Measurements from ENCODE around the gene CCDC33.

The CCDC33 gene

DNA sequence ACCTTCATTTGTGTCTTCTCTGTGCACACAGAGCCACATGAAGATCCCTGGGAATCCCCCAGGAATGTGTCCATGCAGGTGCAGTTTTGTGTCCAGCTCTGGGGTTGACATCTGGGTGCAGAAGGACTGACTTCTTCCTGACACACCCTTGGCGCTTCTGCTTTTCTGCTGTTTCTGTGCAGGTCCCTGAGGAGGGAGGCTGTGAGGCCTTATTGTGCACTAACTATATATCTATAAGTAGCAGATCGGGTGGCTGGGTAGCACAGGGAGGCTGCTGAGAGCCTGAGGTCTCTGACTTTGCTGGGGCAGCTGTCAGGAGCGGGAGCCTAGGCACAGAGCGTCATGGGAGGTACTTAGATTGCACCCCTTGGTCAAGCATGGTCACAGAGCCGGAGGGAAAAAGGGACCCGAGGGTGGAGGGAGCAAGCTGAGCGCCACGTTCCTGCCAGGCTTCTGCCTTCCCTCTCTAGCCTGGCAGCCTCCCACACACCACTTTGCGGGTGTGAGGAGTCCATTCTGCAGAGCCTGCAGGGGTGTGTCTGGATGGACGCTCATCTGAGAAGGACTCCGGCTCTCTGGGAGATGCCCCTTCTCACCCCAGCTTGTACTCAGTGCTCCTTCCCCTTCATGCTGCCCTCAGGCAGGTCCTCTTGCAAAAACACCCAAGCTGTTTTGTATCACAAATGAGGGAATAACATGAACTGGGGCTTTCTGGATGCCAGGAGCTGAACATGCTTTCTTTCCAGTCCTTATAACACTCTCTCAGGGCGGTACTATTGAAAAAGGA is 23.9 kb downstream of the CCDC33 start:
- peaks cover 3% of the 10 kb centered on the region for H3K4me1 ChIP-seq (ENCODE audit: control insufficient read depth, insufficient read depth, low read length, poor library complexity, severe bottlenecking)
- 82 to 93% methylated on average over 6 to 9 of the region's 12 CpGs for WGBS, 2 experiments (ENCODE audit: insufficient coverage in 2 of 2)
- no peak overlapping the region for H3K4me3 ChIP-seq (ENCODE audit: extremely low read depth, insufficient read depth, low read length, poor library complexity, severe bottlenecking)
- H3K36me3 ChIP-seq (ENCODE audit: control insufficient read depth, insufficient read depth, low read length), result no peaks in the 10 kb centered on the region
- no peak overlapping the region for H3K27ac ChIP-seq (ENCODE audit: low read depth, low read length, severe bottlenecking)
- no peaks in the 10 kb centered on the region for H3K9me3 ChIP-seq (ENCODE audit: control insufficient read depth, low read length)

DNA sequence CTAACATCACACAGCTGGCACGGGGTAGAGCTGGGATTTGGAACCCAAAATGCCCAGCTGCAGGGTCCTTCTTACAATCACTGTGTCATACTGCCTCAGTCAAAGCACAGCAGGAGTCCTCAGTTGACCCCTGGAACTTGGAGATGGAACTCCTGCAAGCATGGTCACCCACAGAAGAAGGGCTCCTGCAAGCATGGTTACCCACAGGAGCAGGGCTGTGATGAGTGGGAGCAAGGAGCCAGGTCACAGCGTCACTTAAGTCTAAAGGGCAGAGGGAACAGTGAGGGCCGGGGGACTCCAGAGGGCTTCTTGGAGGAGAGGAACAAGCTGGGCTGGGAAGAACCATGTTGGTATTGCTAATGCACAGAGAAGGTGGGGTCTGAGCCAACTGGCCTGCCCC is 24.9 kb downstream of the CCDC33 start:
- peaks cover 3% of the 10 kb centered on the region for H3K4me1 ChIP-seq (ENCODE audit: control insufficient read depth, insufficient read depth, low read length, poor library complexity, severe bottlenecking)
- WGBS, 2 experiments (ENCODE audit: insufficient coverage in 2 of 2), result 88 to 93% methylated on average over 3 of the region's 3 CpGs
- no peak overlapping the region for H3K27ac ChIP-seq (ENCODE audit: low read depth, low read length, severe bottlenecking)

DNA sequence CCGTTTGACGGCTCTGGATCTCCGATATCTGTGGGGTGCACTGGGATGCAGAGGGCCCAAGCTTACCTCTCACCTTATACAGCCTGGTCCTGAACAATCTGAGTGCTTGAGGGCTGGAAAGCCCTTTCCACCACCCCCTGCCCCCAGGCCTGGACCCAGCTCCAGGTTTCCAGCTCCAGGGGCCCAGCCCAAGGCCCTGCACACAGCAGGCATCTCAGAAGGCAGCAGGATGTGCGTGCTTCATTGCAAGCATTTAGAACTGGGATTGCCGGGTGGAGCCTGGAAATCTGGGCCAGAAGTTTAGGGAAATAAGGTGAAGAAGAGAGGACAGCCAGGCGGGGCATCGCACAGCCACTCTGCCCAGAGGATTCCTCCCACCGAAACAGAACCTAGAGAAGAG is 25.6 kb downstream of the CCDC33 start:
- 83 to 91% methylated on average over 6 of the region's 8 CpGs for WGBS, 2 experiments (ENCODE audit: insufficient coverage in 2 of 2)
- H3K4me1 ChIP-seq (ENCODE audit: control insufficient read depth, insufficient read depth, low read length, poor library complexity, severe bottlenecking), result peaks cover 3% of the 10 kb centered on the region
- no peak overlapping the region for H3K4me3 ChIP-seq (ENCODE audit: extremely low read depth, insufficient read depth, low read length, poor library complexity, severe bottlenecking)
- no peaks in the 10 kb centered on the region for H3K9me3 ChIP-seq (ENCODE audit: control insufficient read depth, low read length)
- no peaks in the 10 kb centered on the region for H3K36me3 ChIP-seq (ENCODE audit: control insufficient read depth, insufficient read depth, low read length)
- no peak overlapping the region for H3K27ac ChIP-seq (ENCODE audit: low read depth, low read length, severe bottlenecking)

More for the DNA sequence above, 24.9 kb downstream of the CCDC33 start:
- Histone ChIP-seq H3K36me3 (ENCODE audit: control insufficient read depth, insufficient read depth, low read length) (no peaks in the 10 kb centered on the region), H3K9me3 (ENCODE audit: control insufficient read depth, low read length) (no peaks in the 10 kb centered on the region), H3K4me3 (ENCODE audit: extremely low read depth, insufficient read depth, low read length, poor library complexity, severe bottlenecking) (no peak overlapping the region)

DNA sequence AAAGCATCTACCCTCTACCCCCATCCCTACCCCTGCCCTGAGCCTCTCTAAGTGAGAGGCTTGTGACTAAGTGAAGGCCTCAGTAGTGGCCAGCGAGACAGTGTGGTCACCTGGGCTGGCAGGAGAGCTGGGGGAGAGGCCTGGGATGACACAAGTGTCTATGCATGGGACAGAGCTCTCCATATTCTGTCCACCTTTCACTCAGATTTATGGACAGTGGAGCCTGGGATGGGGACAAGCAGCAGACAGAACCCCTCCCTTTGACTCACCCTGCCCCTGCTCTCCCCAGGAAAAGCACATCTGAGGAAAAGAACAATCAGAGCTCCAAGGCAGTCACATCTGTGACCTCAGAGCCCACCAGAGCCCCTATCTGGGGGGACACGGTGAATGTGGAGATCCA is 26.0 kb downstream of the CCDC33 start:
- peaks cover 3% of the 10 kb centered on the region for H3K4me1 ChIP-seq (ENCODE audit: control insufficient read depth, insufficient read depth, low read length, poor library complexity, severe bottlenecking)
- H3K36me3 ChIP-seq (ENCODE audit: control insufficient read depth, insufficient read depth, low read length), result no peaks in the 10 kb centered on the region
- H3K27ac ChIP-seq (ENCODE audit: low read depth, low read length, severe bottlenecking), result no peak overlapping the region
- no peaks in the 10 kb centered on the region for H3K9me3 ChIP-seq (ENCODE audit: control insufficient read depth, low read length)
- no peak overlapping the region for H3K4me3 ChIP-seq (ENCODE audit: extremely low read depth, insufficient read depth, low read length, poor library complexity, severe bottlenecking)
- 100% methylated on average over 1 of the region's 2 CpGs for WGBS, 2 experiments (ENCODE audit: insufficient coverage in 2 of 2)

DNA sequence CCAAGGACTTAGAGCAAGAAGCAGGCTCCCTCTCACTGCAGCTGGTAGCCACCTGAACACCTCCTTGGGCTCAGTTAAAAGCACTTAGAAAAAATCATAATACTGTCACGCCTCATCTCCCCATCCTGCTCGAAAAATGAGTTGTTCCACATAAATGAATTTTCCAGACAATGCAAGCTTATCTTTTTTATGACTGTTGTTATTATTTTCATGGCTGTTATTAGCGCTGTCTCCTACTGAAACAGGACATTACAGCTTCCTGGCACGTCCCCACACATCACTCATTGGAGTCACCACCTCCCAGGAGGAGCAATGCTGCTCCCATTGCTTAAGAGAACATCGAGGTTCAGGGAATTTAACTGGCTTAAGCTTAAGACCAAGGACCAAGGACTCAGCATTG is 26.5 kb downstream of the CCDC33 start:
- no peak overlapping the region for H3K27ac ChIP-seq (ENCODE audit: low read depth, low read length, severe bottlenecking)
- WGBS, 2 experiments (ENCODE audit: insufficient coverage in 2 of 2), result 87 to 89% methylated on average over 2 of the region's 5 CpGs
- H3K4me1 ChIP-seq (ENCODE audit: control insufficient read depth, insufficient read depth, low read length, poor library complexity, severe bottlenecking), result peaks cover 3% of the 10 kb centered on the region
- H3K4me3 ChIP-seq (ENCODE audit: extremely low read depth, insufficient read depth, low read length, poor library complexity, severe bottlenecking), result no peak overlapping the region
- H3K36me3 ChIP-seq (ENCODE audit: control insufficient read depth, insufficient read depth, low read length), result no peaks in the 10 kb centered on the region
- no peaks in the 10 kb centered on the region for H3K9me3 ChIP-seq (ENCODE audit: control insufficient read depth, low read length)

DNA sequence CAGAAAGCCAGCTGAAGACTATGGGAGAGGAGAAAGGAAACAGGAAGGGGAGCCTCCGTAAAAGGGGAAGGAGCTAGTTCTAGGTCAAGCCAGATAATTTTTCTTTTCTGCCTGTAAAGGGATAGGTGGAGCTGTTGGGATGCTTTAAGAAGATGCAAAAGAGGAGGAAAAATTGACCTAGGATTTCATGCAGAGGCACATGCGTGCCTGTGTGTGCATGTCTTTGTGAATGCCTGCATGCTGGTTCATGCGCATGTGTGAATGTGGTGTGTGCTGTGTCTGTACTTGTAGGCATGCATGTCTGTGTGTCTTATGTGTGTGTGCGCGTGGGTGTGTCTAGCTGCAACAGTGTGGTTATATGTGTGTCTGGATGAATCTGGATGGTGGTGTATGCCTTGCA is 27.3 kb downstream of the CCDC33 start:
- Histone ChIP-seq H3K4me1 (ENCODE audit: control insufficient read depth, insufficient read depth, low read length, poor library complexity, severe bottlenecking) (peaks cover 3% of the 10 kb centered on the region), H3K27ac (ENCODE audit: low read depth, low read length, severe bottlenecking) (no peak overlapping the region), H3K9me3 (ENCODE audit: control insufficient read depth, low read length) (no peaks in the 10 kb centered on the region), H3K36me3 (ENCODE audit: control insufficient read depth, insufficient read depth, low read length) (no peaks in the 10 kb centered on the region), H3K4me3 (ENCODE audit: extremely low read depth, insufficient read depth, low read length, poor library complexity, severe bottlenecking) (no peak overlapping the region)
- WGBS, 2 experiments (ENCODE audit: insufficient coverage in 2 of 2), result 69 to 84% methylated on average over 5 of the region's 5 CpGs

DNA sequence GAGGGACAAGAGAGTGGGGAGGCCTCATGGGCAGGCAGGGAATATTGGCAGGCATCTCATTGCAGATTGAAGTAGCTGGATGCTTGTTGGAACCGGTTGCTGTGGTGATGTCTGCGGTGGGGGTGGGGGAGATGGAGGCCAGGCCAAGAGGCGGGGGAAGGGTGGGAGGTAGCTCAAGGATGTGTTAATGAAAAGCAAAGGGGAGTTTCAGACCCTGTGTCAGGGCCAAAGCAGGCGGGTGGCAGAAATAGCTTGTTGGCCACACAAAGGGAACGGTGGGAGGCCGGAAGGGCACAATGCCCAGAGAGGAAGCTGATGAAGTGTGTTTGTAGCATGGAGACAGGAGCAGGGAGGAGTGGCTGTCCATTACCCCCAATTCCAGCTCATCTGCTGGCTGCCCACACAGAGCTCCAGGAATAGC is 28.0 kb downstream of the CCDC33 start:
- 23% methylated on average over 3 to 5 of the region's 6 CpGs for WGBS, 2 experiments (ENCODE audit: insufficient coverage in 2 of 2)
- no peaks in the 10 kb centered on the region for H3K9me3 ChIP-seq (ENCODE audit: control insufficient read depth, low read length)
- no peaks in the 10 kb centered on the region for H3K36me3 ChIP-seq (ENCODE audit: control insufficient read depth, insufficient read depth, low read length)
- H3K27ac ChIP-seq (ENCODE audit: low read depth, low read length, severe bottlenecking), result no peak overlapping the region
- no peak overlapping the region for H3K4me3 ChIP-seq (ENCODE audit: extremely low read depth, insufficient read depth, low read length, poor library complexity, severe bottlenecking)
- H3K4me1 ChIP-seq (ENCODE audit: control insufficient read depth, insufficient read depth, low read length, poor library complexity, severe bottlenecking), result no peaks in the 10 kb centered on the region

DNA sequence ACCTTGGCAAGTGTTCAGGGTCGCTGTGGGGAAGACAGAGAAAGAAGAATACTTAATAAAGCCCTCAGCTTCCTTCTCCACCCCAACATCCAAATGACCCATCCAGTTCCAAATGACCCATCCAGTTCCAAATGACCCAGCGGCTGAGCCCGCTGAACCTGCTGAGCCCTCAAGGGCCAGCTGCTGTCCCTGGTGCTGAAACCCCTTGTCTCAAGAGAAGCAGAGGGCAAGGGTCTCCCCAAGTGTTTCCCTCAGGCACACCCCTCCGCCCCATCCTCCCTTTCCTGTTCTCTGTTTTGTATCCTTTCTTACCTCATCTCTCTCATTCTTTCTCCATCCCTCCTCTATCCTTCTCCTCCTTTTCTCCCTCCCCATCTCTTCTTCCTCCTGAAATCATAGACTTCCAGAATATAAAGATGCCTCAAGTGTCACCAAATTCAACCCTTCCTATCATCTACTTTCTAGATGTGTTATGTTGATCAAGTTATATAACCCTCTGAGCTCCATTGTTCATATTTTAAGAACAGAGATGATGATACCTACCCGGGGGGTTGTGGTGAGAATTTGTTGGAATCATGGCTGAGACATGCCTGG is 29.0 kb downstream of the CCDC33 start:
- H3K4me1 ChIP-seq (ENCODE audit: control insufficient read depth, insufficient read depth, low read length, poor library complexity, severe bottlenecking), result no peaks in the 10 kb centered on the region
- no peak overlapping the region for H3K4me3 ChIP-seq (ENCODE audit: extremely low read depth, insufficient read depth, low read length, poor library complexity, severe bottlenecking)
- no peak overlapping the region for H3K27ac ChIP-seq (ENCODE audit: low read depth, low read length, severe bottlenecking)
- WGBS, 2 experiments (ENCODE audit: insufficient coverage in 2 of 2), result 17 to 40% methylated on average over 4 of the region's 5 CpGs
- no peaks in the 10 kb centered on the region for H3K36me3 ChIP-seq (ENCODE audit: control insufficient read depth, insufficient read depth, low read length)
- no peaks in the 10 kb centered on the region for H3K9me3 ChIP-seq (ENCODE audit: control insufficient read depth, low read length)

DNA sequence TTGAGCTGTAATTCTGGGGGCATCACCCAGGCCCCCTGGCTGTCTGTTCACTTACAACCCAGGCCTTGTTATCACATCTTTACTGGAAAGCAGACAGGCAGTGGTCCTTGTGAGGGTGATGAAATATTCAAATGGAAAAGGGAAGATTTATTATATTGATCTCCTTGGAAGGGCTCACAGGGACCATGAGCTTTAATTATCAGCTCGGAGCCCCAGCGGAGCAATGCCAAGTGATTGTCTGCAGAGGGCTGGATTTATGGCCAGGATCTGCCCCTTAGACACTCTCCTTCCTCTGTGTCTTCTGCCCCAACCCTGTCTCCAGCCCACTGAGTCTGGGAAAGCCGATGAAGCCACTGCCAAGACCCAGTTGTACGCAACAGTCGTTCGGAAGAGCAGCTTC is 31.9 kb downstream of the CCDC33 start:
- Histone ChIP-seq H3K9me3 (ENCODE audit: control insufficient read depth, low read length) (no peaks in the 10 kb centered on the region), H3K4me3 (ENCODE audit: extremely low read depth, insufficient read depth, low read length, poor library complexity, severe bottlenecking) (no peak overlapping the region), H3K4me1 (ENCODE audit: control insufficient read depth, insufficient read depth, low read length, poor library complexity, severe bottlenecking) (no peaks in the 10 kb centered on the region), H3K36me3 (ENCODE audit: control insufficient read depth, insufficient read depth, low read length) (no peaks in the 10 kb centered on the region), H3K27ac (ENCODE audit: low read depth, low read length, severe bottlenecking) (no peak overlapping the region)
- WGBS, 2 experiments (ENCODE audit: insufficient coverage in 2 of 2), result 89 to 94% methylated on average over 3 to 6 of the region's 6 CpGs

DNA sequence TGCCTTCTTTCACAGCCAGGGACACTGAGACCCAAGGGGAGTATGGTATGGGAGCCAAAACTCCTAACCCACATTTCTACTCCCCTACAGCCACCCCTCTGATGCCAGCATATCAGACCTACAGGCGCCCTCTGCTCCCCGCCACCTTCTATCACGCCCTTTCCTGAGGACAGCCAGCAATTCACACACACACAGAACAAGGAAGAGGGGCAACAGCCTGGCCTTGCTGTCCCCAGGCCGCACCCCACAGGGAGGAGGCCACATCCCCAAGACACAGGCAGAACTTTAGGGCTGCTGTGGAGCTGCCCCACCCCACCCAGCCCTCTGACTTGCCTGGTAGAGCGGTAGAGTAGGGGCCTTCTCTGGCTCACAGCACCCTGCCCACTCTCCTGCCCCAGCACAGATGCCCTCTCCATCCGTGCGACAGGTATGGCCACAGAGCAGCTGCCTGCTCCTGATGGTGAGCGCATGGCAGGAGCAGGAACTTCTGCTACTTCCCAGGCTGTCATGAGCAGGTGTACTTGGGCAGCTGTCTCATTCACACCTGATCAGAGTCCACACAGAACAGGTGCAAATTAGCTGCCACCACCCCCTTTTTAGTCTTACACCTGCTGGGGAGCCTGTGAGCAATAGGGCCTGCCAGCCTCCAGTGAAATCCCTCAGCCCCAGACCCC is 33.4 kb downstream of the CCDC33 start:
- Histone ChIP-seq H3K4me1 (ENCODE audit: control insufficient read depth, insufficient read depth, low read length, poor library complexity, severe bottlenecking) (no peaks in the 10 kb centered on the region), H3K27ac (ENCODE audit: low read depth, low read length, severe bottlenecking) (no peak overlapping the region), H3K36me3 (ENCODE audit: control insufficient read depth, insufficient read depth, low read length) (no peaks in the 10 kb centered on the region), H3K4me3 (ENCODE audit: extremely low read depth, insufficient read depth, low read length, poor library complexity, severe bottlenecking) (no peak overlapping the region), H3K9me3 (ENCODE audit: control insufficient read depth, low read length) (no peaks in the 10 kb centered on the region)
- WGBS, 2 experiments (ENCODE audit: insufficient coverage in 2 of 2), result 90 to 97% methylated on average over 6 to 7 of the region's 8 CpGs

DNA sequence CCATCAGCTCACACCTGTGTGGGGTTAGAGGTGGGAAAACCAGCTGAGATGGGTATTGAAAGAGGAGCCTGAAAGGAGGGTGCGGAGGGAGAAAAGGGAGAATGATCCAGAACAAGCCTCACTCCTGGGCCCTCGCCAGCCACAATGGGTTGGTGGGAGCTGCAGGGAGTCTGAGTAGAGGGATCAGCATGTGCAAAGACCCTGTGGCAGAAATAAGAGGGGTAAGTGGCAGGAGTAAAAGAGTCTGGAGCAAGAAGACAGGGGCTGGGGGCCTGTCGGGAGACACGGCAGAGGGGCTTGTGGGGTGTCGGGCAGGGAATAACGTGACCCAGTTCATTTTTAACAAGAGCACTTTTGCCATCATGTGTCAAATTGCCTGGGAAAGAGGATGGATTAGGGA is 34.0 kb downstream of the CCDC33 start:
- Histone ChIP-seq H3K4me1 (ENCODE audit: control insufficient read depth, insufficient read depth, low read length, poor library complexity, severe bottlenecking) (no peaks in the 10 kb centered on the region), H3K36me3 (ENCODE audit: control insufficient read depth, insufficient read depth, low read length) (no peaks in the 10 kb centered on the region), H3K27ac (ENCODE audit: low read depth, low read length, severe bottlenecking) (no peak overlapping the region), H3K9me3 (ENCODE audit: control insufficient read depth, low read length) (no peaks in the 10 kb centered on the region), H3K4me3 (ENCODE audit: extremely low read depth, insufficient read depth, low read length, poor library complexity, severe bottlenecking) (no peak overlapping the region)
- WGBS, 2 experiments (ENCODE audit: insufficient coverage in 2 of 2), result 96 to 97% methylated on average over 6 of the region's 6 CpGs

Measured in mesodermal cell (in vitro differentiated cells).